ENCODE data around the gene RNF144A. TPM values are rescaled to one million over a fixed set of nuclear protein-coding genes. Genes with fewer than 3 reads are reported as not detected.

Gene RNF144A
- polyA plus RNA-seq, 1 of the 3 experiments (the other 2 are of a cell fraction) = 15.6 TPM

GRCh38 chr2:6978991-6979390 is 61.8 kb downstream of the RNF144A start:
- H3K4me3 ChIP-seq (ENCODE audit: low read depth in 2 of 2, low read length in 1 of 2) = no peak overlapping the region
- H3F3A ChIP-seq (replicated peaks; ENCODE audit: insufficient read depth) = no peaks in the 10 kb centered on the region
- no peak for DNase-seq
- ChIA-PET CTCF (interaction anchor here (1.1 to 2.1 kb wide), 5 partner anchors 10 to 63 kb away, joined by 3 to 7 read pairs (median 3); no protein-coding TSS in a partner anchor), POLR2A (no interaction called here)
- H4K20me1 ChIP-seq (ENCODE audit: insufficient read depth) = no peaks in the 10 kb centered on the region
- H3K4me1 ChIP-seq (ENCODE audit: control insufficient read depth in 1 of 2, insufficient read depth in 2 of 2, low read depth in 1 of 2, low read length in 1 of 2) = peaks cover 0 to 25% of the 10 kb centered on the region in 2 experiments; a peak in 2 of 4 replicates
- peaks cover 4% of the 10 kb centered on the region; the same call in 1 of the 2 replicates for H3K79me2 ChIP-seq (ENCODE audit: insufficient read depth)
- 95% methylated on average over 3 of the region's 3 CpGs for WGBS (ENCODE audit: low lambda C conversion rate)
- H3K27me3 ChIP-seq (ENCODE audit: insufficient read depth) = no peaks in the 10 kb centered on the region
- H3K9me2 ChIP-seq = no peaks in the 10 kb centered on the region
- no peaks in the 10 kb centered on the region for H3K9me3 ChIP-seq
- H3K4me2 ChIP-seq = no peak overlapping the region
- no peak overlapping the region for H2AFZ ChIP-seq (ENCODE audit: low read depth)
- TF ChIP-seq SIN3A (IDR thresholded peaks at IDR 0.05; ENCODE audit: borderline replicate concordance, low read depth, low read length) = no peak
- TF ChIP-seq RXRA (IDR thresholded peaks at IDR 0.05; ENCODE audit: borderline replicate concordance, low read depth) = no peak
- no peak for TF ChIP-seq NRF1 (IDR thresholded peaks at IDR 0.05; ENCODE audit: low read depth, low read length)
- TF ChIP-seq USF1 (IDR thresholded peaks at IDR 0.05; ENCODE audit: borderline replicate concordance, low read depth) = no peak
- no peak for TF ChIP-seq TCF12 (IDR thresholded peaks at IDR 0.05)
- TF ChIP-seq CTCF (IDR thresholded peaks at IDR 0.05) = no peak
- TF ChIP-seq, protein P1, sequence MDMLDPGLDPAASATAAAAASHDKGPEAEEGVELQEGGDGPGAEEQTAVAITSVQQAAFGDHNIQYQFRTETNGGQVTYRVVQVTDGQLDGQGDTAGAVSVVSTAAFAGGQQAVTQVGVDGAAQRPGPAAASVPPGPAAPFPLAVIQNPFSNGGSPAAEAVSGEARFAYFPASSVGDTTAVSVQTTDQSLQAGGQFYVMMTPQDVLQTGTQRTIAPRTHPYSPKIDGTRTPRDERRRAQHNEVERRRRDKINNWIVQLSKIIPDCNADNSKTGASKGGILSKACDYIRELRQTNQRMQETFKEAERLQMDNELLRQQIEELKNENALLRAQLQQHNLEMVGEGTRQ (IDR thresholded peaks at IDR 0.05; ENCODE audit: borderline replicate concordance, low read depth, low read length) = no peak
- no peak for TF ChIP-seq TAF1 (IDR thresholded peaks at IDR 0.05; ENCODE audit: borderline replicate concordance, low read depth, low read length)
- no peak for TF ChIP-seq GATA2 (CRISPR knock-in tag; IDR thresholded peaks at IDR 0.05)
- no peak for TF ChIP-seq EP300 (IDR thresholded peaks at IDR 0.05; ENCODE audit: borderline replicate concordance in 1 of 2, low read depth in 1 of 2, low read length in 1 of 2)
- TF ChIP-seq, protein P2, sequence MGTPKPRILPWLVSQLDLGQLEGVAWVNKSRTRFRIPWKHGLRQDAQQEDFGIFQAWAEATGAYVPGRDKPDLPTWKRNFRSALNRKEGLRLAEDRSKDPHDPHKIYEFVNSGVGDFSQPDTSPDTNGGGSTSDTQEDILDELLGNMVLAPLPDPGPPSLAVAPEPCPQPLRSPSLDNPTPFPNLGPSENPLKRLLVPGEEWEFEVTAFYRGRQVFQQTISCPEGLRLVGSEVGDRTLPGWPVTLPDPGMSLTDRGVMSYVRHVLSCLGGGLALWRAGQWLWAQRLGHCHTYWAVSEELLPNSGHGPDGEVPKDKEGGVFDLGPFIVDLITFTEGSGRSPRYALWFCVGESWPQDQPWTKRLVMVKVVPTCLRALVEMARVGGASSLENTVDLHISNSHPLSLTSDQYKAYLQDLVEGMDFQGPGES (IDR thresholded peaks at IDR 0.05; ENCODE audit: low read depth, low read length) = no peak
- TF ChIP-seq REST (IDR thresholded peaks at IDR 0.05; ENCODE audit: low read depth, low read length) = no peak
- no peak for TF ChIP-seq JUND (IDR thresholded peaks at IDR 0.05)
- no peak for TF ChIP-seq MEF2A (IDR thresholded peaks at IDR 0.05; ENCODE audit: borderline replicate concordance, low read depth)
- no peak for TF ChIP-seq CHD2 (IDR thresholded peaks at IDR 0.05; ENCODE audit: low read length, partially characterized antibody)
- TF ChIP-seq EZH2phosphoT487 (IDR thresholded peaks at IDR 0.05; ENCODE audit: borderline replicate concordance, low read depth) = no peak
- peaks cover 5 to 6% of the 10 kb centered on the region in 2 experiments for H3K36me3 ChIP-seq (replicated peaks in 1 of 2; ENCODE audit: control insufficient read depth in 1 of 2, insufficient read depth in 2 of 2, low read length in 1 of 2)
- no peak overlapping the region for H3K27ac ChIP-seq (ENCODE audit: low read depth in 2 of 2, low read length in 1 of 2)
- no peak overlapping the region for H3K9ac ChIP-seq
